HEK293 (cell line): ENCODE results near the gene FGFRL1.

ENCODE experiments used
- CTCF ChIA-PET: fragments of 350-600 bp; formaldehyde crosslinking; extraction: SDS; loops from one replicate; lab custom pipeline; 2021; ENCODE audit warnings: antibody characterized with exemption; lab: Yijun Ruan, JAX
- POLR2A ChIA-PET: fragments of 300-600 bp; formaldehyde crosslinking; extraction: SDS; loops from one replicate; lab custom pipeline; 2020; ENCODE audit warnings: antibody characterized with exemption, inconsistent platforms; lab: Yijun Ruan, JAX
- H3K27ac ChIP-seq: fragments of 200-500 bp; sonication (Bioruptor generic); 2 replicates; pipeline ENCODE4 v1.5.1; 2014; ENCODE audit warnings: low read depth, low read length, control low read depth, inconsistent platforms; ENCODE audit errors: extremely low read depth
- H3K36me3 ChIP-seq, 2 experiments: fragments of 200-500 bp in 1 of 2; sonication (Bioruptor generic) in 1 of 2; 1 replicate in 1 of 2; 2 replicates in 1 of 2; pipeline ENCODE4 v1.5.1; 2014 to 2017; ENCODE audit warnings: inconsistent platforms in 2 of 2, low read length in 2 of 2; ENCODE audit not compliant: control insufficient read depth in 2 of 2, insufficient read depth in 1 of 2
- H3K4me1 ChIP-seq: fragments of 200-500 bp; sonication (Bioruptor generic); 2 replicates; pipeline ENCODE4 v1.5.1; 2014; ENCODE audit warnings: mild to moderate bottlenecking, low read length, inconsistent platforms; ENCODE audit not compliant: control insufficient read depth, insufficient read depth
- H3K4me3 ChIP-seq: 2 replicates; pipeline ENCODE4 v1.5.1; 2011; ENCODE audit warnings: low read depth, mild to moderate bottlenecking, control low read depth, low read length, moderate library complexity
- H3K9me3 ChIP-seq: fragments of 200-500 bp; sonication (Bioruptor generic); 2 replicates; pipeline ENCODE4 v1.5.1; 2014; ENCODE audit warnings: low read depth, low read length, inconsistent platforms; ENCODE audit not compliant: control insufficient read depth, insufficient read depth
- KLF16 ChIP-seq: fragments of 450-650 bp; formaldehyde crosslinking; IDR thresholded peaks from 2 replicates; pipeline ENCODE4 v1.5.1; 2017; ENCODE audit warnings: missing biosample characterization, missing genetic modification characterization
- KLF8 ChIP-seq: fragments of 450-650 bp; formaldehyde crosslinking; IDR thresholded peaks from 2 replicates; pipeline ENCODE4 v1.5.1; 2016; ENCODE audit warnings: missing biosample characterization, missing genetic modification characterization
- MYNN ChIP-seq: fragments of 450-650 bp; formaldehyde crosslinking; IDR thresholded peaks from 2 replicates; pipeline ENCODE4 v1.5.1; 2016; ENCODE audit warnings: missing biosample characterization, missing genetic modification characterization, borderline replicate concordance
- OSR2 ChIP-seq: fragments of 450-650 bp; formaldehyde crosslinking; IDR thresholded peaks from 2 replicates; pipeline ENCODE4 v1.5.1; 2016; ENCODE audit warnings: missing biosample characterization, missing genetic modification characterization
- SP7 ChIP-seq: fragments of 450-650 bp; formaldehyde crosslinking; IDR thresholded peaks from 2 replicates; pipeline ENCODE4 v1.5.1; 2016; ENCODE audit warnings: missing biosample characterization, missing genetic modification characterization
- TCF7L2 ChIP-seq: IDR thresholded peaks from 2 replicates; pipeline ENCODE4 v1.6.1; 2011; ENCODE audit warnings: low read depth, mild to moderate bottlenecking, inconsistent platforms, low read length, moderate library complexity, borderline replicate concordance
- ZFP3 ChIP-seq: fragments of 450-650 bp; formaldehyde crosslinking; IDR thresholded peaks from 2 replicates; pipeline ENCODE4 v1.5.1; 2016; ENCODE audit warnings: low read depth, missing biosample characterization, missing genetic modification characterization
- ZNF114 ChIP-seq: fragments of 450-650 bp; formaldehyde crosslinking; IDR thresholded peaks from 2 replicates; pipeline ENCODE4 v1.5.0; 2017; ENCODE audit warnings: missing biosample characterization, missing genetic modification characterization
- ZNF174 ChIP-seq: fragments of 450-650 bp; formaldehyde crosslinking; IDR thresholded peaks from 2 replicates; pipeline ENCODE4 v1.5.0; 2017; ENCODE audit warnings: missing biosample characterization, mild to moderate bottlenecking, missing genetic modification characterization
- ZNF416 ChIP-seq: fragments of 450-650 bp; formaldehyde crosslinking; IDR thresholded peaks from 2 replicates; pipeline ENCODE4 v1.5.1; 2016; ENCODE audit warnings: missing biosample characterization, missing genetic modification characterization
- ZNF501 ChIP-seq: fragments of 450-650 bp; formaldehyde crosslinking; IDR thresholded peaks from 2 replicates; pipeline ENCODE4 v1.5.1; 2016; ENCODE audit warnings: missing biosample characterization, missing genetic modification characterization
- ZNF621 ChIP-seq: fragments of 450-650 bp; formaldehyde crosslinking; IDR thresholded peaks from 2 replicates; pipeline ENCODE4 v1.5.1; 2017; ENCODE audit warnings: missing biosample characterization, missing genetic modification characterization
- ZNF626 ChIP-seq: fragments of 450-650 bp; sonication (Bioruptor Pico); formaldehyde crosslinking; IDR thresholded peaks from 2 replicates; pipeline ENCODE4 v1.5.1; 2018; ENCODE audit warnings: missing biosample characterization, missing genetic modification characterization, inconsistent platforms
- ZNF76 ChIP-seq: fragments of 450-650 bp; formaldehyde crosslinking; IDR thresholded peaks from 2 replicates; pipeline ENCODE4; 2016; ENCODE audit warnings: low read depth, missing biosample characterization, missing genetic modification characterization, borderline replicate concordance
- ZNF785 ChIP-seq: fragments of 450-650 bp; formaldehyde crosslinking; IDR thresholded peaks from 2 replicates; pipeline ENCODE4 v1.5.1; 2016; ENCODE audit warnings: missing biosample characterization, missing genetic modification characterization
- ZNF830 ChIP-seq: fragments of 450-650 bp; IDR thresholded peaks from 2 replicates; pipeline ENCODE4 v1.5.0; 2018; ENCODE audit warnings: missing biosample characterization, missing genetic modification characterization, low read depth, mild to moderate bottlenecking, moderate library complexity
- ZNF843 ChIP-seq: fragments of 450-650 bp; formaldehyde crosslinking; IDR thresholded peaks from 2 replicates; pipeline ENCODE4 v1.5.1; 2016; ENCODE audit warnings: missing biosample characterization, missing genetic modification characterization
- TF ChIP-seq, protein P1 (sequence below): fragments of 450-650 bp; formaldehyde crosslinking; IDR thresholded peaks from 2 replicates; pipeline ENCODE4 v1.5.1; 2016; ENCODE audit warnings: missing biosample characterization, missing genetic modification characterization
- TF ChIP-seq, protein P2 (sequence below): fragments of 450-650 bp; formaldehyde crosslinking; IDR thresholded peaks from 2 replicates; pipeline ENCODE4 v1.5.1; 2017; ENCODE audit warnings: missing biosample characterization, missing genetic modification characterization
- TF ChIP-seq, protein P3 (sequence below): fragments of 450-650 bp; formaldehyde crosslinking; IDR thresholded peaks from 2 replicates; pipeline ENCODE4 v1.5.1; 2016; ENCODE audit warnings: missing biosample characterization, missing genetic modification characterization
- TF ChIP-seq, protein P4 (sequence below): fragments of 450-650 bp; formaldehyde crosslinking; IDR thresholded peaks from 2 replicates; pipeline ENCODE4 v1.5.1; 2016; ENCODE audit warnings: missing biosample characterization, missing genetic modification characterization
- TF ChIP-seq, protein P5 (sequence below): fragments of 450-650 bp; formaldehyde crosslinking; IDR thresholded peaks from 2 replicates; pipeline ENCODE4 v1.5.1; 2016; ENCODE audit warnings: missing biosample characterization, missing genetic modification characterization

Gene FGFRL1

DNA sequence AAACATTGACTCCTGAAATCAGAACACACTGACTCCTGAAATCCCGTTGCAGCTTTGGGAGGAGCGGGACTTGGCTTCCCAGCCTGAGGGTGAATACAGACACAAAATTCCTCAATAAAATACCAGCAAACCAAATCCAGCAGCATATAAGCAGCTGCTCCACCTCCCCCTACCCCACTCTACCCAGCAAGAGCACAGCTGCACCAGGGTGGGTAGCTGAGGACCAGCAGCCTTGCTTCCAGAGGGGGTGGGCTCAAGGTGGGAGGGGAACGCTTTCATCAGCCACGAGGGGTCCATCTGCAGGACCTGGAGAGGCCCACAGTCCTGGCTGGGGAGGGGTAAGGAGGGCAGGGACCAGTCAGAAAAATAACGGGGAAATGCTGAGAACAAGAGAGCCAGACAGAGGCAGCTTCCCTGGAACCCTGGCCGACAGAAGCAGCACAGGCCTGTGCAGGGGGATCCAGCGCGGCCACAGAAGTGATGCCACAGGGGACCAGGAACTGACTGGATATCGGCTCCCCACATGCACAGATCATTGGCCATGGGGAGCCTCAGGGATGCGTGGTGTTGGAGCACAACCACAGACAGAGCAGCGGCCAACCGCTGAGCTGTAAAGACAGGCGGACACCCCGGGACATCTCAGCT is 49.8 kb downstream of the FGFRL1 start (continued):
- TF ChIP-seq, protein P1, sequence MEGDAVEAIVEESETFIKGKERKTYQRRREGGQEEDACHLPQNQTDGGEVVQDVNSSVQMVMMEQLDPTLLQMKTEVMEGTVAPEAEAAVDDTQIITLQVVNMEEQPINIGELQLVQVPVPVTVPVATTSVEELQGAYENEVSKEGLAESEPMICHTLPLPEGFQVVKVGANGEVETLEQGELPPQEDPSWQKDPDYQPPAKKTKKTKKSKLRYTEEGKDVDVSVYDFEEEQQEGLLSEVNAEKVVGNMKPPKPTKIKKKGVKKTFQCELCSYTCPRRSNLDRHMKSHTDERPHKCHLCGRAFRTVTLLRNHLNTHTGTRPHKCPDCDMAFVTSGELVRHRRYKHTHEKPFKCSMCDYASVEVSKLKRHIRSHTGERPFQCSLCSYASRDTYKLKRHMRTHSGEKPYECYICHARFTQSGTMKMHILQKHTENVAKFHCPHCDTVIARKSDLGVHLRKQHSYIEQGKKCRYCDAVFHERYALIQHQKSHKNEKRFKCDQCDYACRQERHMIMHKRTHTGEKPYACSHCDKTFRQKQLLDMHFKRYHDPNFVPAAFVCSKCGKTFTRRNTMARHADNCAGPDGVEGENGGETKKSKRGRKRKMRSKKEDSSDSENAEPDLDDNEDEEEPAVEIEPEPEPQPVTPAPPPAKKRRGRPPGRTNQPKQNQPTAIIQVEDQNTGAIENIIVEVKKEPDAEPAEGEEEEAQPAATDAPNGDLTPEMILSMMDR (tag by site-specific recombination) = no peak
- TF ChIP-seq KLF8 (no peak), SP7 (no peak), KLF16 (tag by site-specific recombination) (no peak), OSR2 (tag by site-specific recombination) (no peak), ZNF174 (tag by site-specific recombination) (no peak)
- TF ChIP-seq, protein P2, sequence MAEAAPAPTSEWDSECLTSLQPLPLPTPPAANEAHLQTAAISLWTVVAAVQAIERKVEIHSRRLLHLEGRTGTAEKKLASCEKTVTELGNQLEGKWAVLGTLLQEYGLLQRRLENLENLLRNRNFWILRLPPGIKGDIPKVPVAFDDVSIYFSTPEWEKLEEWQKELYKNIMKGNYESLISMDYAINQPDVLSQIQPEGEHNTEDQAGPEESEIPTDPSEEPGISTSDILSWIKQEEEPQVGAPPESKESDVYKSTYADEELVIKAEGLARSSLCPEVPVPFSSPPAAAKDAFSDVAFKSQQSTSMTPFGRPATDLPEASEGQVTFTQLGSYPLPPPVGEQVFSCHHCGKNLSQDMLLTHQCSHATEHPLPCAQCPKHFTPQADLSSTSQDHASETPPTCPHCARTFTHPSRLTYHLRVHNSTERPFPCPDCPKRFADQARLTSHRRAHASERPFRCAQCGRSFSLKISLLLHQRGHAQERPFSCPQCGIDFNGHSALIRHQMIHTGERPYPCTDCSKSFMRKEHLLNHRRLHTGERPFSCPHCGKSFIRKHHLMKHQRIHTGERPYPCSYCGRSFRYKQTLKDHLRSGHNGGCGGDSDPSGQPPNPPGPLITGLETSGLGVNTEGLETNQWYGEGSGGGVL = no peak
- TF ChIP-seq, protein P3, sequence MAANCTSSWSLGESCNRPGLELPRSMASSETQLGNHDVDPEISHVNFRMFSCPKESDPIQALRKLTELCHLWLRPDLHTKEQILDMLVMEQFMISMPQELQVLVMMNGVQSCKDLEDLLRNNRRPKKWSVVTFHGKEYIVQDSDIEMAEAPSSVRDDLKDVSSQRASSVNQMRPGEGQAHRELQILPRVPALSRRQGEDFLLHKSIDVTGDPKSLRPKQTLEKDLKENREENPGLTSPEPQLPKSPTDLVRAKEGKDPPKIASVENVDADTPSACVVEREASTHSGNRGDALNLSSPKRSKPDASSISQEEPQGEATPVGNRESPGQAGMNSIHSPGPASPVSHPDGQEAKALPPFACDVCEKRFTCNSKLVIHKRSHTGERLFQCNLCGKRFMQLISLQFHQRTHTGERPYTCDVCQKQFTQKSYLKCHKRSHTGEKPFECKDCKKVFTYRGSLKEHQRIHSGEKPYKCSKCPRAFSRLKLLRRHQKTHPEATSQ (tag by site-specific recombination) = no peak
- TF ChIP-seq, protein P4, sequence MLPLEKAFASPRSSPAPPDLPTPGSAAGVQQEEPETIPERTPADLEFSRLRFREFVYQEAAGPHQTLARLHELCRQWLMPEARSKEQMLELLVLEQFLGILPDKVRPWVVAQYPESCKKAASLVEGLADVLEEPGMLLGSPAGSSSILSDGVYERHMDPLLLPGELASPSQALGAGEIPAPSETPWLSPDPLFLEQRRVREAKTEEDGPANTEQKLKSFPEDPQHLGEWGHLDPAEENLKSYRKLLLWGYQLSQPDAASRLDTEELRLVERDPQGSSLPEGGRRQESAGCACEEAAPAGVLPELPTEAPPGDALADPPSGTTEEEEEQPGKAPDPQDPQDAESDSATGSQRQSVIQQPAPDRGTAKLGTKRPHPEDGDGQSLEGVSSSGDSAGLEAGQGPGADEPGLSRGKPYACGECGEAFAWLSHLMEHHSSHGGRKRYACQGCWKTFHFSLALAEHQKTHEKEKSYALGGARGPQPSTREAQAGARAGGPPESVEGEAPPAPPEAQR (tag by site-specific recombination) = no peak

DNA sequence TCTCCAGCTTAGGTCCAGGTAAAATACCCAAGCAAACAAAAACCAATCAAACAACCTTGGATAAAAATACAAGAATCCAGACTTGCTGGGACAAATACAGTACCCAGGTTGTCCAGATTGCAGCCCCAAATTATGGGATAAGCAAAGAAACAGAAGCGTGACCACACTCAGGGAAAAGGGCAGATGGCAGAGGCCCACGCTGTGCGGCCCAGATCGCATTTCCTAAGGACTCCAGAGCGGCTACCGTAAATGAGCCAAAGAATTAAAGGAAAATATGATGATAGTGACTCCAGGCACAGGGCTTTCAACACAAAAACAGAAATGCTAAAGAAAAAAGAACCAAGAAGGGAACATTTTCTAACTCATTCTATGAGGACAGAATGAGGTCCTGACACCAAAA is 50.3 kb downstream of the FGFRL1 start:
- ChIA-PET POLR2A (no interaction called here), CTCF (no interaction called here)
- Histone ChIP-seq H3K36me3 (no peaks in the 10 kb centered on the region), H3K4me3 (no peak overlapping the region), H3K27ac (no peak overlapping the region), H3K4me1 (no peaks in the 10 kb centered on the region)
- TF ChIP-seq ZNF830 (tag by site-specific recombination) = no peak
- no peak for TF ChIP-seq TCF7L2
- TF ChIP-seq ZNF626 (tag by site-specific recombination) = no peak
- no peak for TF ChIP-seq ZNF621
- no peak for TF ChIP-seq ZNF501 (tag by site-specific recombination)
- TF ChIP-seq, protein P5, sequence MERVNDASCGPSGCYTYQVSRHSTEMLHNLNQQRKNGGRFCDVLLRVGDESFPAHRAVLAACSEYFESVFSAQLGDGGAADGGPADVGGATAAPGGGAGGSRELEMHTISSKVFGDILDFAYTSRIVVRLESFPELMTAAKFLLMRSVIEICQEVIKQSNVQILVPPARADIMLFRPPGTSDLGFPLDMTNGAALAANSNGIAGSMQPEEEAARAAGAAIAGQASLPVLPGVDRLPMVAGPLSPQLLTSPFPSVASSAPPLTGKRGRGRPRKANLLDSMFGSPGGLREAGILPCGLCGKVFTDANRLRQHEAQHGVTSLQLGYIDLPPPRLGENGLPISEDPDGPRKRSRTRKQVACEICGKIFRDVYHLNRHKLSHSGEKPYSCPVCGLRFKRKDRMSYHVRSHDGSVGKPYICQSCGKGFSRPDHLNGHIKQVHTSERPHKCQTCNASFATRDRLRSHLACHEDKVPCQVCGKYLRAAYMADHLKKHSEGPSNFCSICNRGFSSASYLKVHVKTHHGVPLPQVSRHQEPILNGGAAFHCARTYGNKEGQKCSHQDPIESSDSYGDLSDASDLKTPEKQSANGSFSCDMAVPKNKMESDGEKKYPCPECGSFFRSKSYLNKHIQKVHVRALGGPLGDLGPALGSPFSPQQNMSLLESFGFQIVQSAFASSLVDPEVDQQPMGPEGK (tag by site-specific recombination) = no peak
- TF ChIP-seq ZNF843 = no peak
- TF ChIP-seq ZNF114 (tag by site-specific recombination) = no peak
- TF ChIP-seq ZNF785 (tag by site-specific recombination) = no peak
- no peak for TF ChIP-seq ZNF76 (tag by site-specific recombination)
- no peak for TF ChIP-seq ZNF416 (tag by site-specific recombination)
- TF ChIP-seq ZFP3 (tag by site-specific recombination) = no peak
- TF ChIP-seq MYNN (tag by site-specific recombination) = no peak
- TF ChIP-seq, all 188 proteins: peak for 0
- no peaks in the 10 kb centered on the region for H3K9me3 ChIP-seq
